NCI-H510A treated with DMSO at 0.1 percent for 48 hours (cell line): ENCODE results near the gene STRN.
A peak's percentile ranks its signal among the peaks of the same experiment; 100 is the strongest.
"Not testable (repeated sequence)": the region's sequence is repeated elsewhere in the genome, so short reads cannot be mapped to it uniquely, and the experiment has no call there.

Experiments
- DNase-seq: peaks from one replicate; lab custom pipeline; 2025; lab: John Stamatoyannopoulos, UW

Gene STRN, protein sequence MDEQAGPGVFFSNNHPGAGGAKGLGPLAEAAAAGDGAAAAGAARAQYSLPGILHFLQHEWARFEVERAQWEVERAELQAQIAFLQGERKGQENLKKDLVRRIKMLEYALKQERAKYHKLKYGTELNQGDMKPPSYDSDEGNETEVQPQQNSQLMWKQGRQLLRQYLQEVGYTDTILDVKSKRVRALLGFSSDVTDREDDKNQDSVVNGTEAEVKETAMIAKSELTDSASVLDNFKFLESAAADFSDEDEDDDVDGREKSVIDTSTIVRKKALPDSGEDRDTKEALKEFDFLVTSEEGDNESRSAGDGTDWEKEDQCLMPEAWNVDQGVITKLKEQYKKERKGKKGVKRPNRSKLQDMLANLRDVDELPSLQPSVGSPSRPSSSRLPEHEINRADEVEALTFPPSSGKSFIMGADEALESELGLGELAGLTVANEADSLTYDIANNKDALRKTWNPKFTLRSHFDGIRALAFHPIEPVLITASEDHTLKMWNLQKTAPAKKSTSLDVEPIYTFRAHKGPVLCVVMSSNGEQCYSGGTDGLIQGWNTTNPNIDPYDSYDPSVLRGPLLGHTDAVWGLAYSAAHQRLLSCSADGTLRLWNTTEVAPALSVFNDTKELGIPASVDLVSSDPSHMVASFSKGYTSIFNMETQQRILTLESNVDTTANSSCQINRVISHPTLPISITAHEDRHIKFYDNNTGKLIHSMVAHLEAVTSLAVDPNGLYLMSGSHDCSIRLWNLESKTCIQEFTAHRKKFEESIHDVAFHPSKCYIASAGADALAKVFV

DNA sequence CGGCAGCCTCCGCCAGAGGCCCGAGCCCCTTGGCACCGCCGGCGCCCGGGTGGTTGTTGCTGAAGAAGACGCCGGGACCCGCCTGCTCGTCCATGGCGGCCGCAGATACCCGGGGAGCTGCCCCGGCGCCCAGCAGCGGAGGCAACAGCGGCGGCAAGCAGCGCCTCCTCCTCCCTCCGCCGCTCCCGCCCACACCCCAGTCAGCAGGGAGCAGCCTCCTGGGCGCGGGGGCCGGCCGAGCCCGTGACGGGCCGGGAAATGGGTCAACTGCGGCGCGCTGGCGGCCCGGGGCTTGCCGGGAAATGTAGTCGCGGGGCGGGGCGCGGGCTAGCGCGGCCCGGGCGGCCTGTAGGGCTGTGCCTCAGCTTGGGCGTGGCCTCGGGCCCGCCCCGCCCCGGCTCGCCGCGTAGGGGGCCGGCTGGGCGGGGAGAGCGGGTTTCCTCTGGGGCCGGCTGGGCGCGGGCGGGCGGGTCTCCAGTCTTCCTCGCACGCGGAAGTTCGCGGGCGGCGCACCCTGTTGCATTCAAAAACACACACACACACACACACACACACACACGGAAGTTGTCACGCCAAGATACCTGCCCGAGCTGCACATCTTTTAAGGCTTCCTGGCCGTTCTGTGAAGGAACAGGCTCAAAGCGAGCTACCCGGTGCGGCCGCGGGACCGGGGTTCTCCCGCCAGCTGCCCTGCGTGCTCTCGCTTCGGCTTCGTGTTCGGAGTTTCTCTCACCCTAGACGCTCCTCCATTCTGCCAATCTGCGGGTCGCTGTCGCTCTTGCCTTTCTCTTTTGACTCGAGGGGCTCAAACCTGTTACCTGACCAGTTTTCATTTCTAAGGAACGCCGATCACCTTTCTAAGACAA lies at the start of gene STRN:
STRN (minus strand) TSS at position 167 of the 866 bp plus-strand sequence; CDS start at position 94, 73 bp downstream.
- DNase-seq: peak; percentile 89

DNA sequence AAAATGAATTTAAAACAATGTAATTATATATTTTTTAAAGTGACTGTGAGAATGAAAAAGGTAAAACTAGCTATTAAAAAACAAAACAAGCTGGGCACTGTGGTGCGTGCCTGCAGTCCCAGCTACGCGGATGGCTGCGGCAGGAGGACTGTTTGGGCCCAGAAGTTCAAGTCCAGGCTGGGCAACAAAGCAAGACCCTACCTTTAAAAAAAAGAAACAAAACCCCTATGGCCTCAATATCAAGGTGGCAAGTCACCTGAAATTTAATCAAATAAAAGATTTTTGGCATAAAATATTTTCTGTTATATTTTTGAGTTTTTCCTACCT lies 46.9 kb upstream of the STRN start:
- DNase-seq: no peak

DNA sequence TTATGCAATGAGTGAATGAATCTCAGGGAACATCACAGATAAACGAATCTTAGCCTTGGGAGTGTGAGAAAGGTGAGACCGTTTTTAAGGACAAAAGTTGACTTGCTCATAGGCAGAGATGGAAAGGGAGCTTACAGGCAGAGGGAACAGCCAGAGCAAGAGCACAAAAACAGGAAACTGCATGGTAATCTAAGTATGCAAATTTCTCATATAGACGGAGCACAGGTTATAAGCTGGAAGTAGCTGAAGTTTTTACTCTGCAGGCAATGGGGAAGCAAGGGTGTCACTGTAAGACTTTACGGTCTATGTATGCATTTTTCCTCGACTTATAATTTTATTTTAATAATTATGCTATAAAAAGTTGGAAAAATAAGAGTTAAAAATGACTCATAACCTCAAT lies 44.8 kb upstream of the STRN start:
- DNase-seq: no peak

DNA sequence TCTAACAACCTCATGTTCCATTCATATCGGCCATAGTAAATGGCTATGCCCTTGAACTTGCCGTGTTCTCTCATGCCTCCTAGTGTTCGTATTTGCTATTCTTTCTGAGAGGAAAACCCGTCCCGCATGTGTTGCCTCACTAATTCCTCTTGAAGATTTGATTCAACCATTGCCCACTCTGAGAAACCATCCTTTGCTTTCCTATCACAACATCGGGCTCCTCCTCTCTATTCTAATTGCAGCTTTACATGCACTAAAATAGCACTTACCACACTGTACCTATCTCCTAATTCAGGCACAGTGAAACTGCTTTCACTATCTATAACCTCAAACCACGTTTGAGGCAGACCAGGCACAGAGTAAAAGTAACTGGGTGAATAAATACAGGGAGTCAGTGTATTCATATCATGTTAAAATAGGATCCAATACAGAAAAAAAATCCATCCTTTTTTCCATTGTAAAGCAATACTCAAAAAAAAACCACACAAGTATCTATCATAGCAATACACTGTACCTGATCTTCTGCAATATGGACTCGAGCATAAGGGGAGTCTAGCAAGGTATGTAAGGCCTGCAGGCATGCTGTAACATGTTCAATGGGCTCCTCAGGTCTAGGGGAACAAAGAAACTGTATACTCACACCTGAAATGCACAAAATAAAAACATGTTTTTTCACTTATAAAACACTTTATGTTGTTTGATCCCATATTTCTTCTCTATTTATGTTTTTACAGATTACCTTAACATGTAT lies 39.0 kb upstream of the STRN start:
- DNase-seq: peak; percentile 10

DNA sequence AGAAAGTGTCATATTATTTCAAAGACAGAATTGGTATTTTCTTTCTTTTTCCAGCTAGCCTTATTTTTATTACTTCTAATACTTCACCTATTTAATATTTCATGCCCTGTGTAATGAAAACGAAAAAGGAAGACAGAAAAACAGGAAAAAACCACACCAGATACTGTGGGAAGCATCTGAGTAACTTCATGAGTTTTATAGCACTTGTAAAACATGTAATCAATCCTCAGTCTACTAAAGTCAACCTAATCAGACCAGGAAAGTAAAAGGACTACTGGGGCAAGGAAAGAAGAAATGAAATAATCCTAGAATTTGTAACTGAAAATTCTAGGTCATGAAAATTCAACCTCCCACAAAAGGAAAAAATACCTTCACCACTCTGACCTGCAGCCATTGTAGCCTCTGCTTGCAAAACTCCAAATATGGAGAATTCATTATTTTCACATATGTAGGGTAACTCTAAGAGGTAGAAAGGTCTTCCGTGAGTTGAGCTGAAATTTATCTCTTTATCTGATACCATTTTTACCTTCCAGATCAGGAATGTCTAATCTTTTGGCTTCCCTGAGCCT lies 34.7 kb upstream of the STRN start:
- DNase-seq: no peak

DNA sequence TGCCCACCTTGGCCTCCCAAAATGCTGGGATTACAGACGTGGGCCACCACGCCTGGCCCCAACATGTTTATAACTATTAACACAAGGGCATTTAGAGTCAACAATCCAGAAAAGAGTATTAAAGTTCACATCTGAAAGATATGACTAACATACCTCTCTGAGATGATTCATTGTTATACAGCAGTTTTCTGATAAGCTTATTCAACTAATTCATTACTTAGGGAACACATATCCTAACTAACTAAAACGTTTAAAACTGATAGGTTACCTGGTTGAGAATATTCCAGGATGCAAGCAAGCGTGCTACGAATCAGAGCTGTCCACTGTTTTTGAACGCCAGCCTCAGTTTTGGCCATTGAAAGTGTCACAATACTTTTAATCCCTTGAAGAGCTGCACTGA lies 34.0 kb upstream of the STRN start:
- no peak for DNase-seq

DNA sequence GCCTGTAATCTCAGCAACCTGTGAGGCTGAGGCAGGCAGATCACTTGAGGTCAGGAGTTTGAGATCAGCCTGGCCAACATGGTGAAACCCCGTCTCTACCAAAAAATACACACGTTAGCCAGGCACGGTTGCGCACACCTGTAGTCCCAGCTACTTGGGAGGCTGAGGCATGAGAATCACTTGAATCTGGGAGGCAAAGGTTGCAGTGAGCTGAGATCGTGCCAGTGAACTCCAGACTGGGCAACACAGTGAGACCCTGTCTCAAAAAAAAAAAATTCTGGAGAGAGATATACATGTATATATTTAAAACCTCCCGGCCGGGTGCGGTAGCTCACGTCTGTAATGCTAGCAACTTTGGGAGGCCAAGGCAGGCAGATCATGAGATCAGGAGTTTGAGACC lies 33.1 kb upstream of the STRN start:
- DNase-seq: not testable (repeated sequence)

DNA sequence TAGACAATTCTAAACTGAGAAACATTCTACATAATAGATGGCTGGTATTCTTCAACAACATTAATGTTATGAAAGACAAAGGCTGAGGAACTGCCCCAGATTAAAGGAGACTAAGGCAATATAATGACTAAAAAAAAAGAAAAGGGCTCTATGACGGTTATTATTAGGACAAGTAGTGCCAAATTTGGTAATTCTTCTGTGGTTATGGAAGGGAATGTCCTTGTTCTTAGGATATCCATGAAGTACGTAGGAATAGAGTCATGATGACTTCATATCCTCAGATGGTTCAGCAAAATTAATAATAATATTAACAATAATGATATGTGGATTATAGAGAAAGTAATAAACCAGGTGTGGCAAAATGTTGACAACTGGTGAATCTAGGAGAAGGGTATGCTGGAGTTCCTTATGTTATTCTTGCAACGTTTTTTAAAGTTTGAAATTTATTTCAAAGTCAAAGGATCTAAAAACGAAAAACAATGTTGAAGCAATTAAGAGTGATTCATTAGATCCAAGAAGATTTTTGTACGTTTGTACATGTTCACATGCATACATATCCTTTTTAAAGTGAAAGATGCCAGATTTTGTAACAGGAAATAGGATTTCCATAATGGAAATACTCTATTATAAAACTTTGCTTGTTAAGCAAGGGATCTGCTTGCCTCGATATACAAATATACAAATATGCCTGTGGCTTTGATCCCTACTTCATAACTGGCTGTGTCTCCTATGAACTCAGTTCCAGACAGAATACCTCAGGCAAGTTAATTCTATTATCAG lies 27.7 kb upstream of the STRN start:
- no peak for DNase-seq

DNA sequence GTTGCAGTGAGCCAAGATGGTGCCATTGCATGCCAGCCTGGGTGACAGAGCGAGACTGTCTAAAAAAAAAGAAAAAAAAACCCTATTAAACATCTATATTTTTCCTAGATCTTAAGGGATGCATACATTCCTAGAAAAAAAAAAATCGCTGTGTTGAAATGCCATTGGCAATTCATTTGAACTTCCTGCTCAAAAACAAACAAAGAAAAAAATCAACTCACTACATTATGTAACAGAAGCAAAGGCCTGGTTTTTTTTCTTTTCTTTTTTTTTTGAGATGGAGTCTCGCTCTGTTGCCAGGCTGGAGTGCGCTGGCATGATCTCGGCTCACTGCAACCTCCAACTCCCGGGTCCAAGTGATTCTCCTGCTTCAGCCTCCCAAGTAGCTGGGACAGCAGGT lies 21.7 kb upstream of the STRN start:
- DNase-seq: no peak

DNA sequence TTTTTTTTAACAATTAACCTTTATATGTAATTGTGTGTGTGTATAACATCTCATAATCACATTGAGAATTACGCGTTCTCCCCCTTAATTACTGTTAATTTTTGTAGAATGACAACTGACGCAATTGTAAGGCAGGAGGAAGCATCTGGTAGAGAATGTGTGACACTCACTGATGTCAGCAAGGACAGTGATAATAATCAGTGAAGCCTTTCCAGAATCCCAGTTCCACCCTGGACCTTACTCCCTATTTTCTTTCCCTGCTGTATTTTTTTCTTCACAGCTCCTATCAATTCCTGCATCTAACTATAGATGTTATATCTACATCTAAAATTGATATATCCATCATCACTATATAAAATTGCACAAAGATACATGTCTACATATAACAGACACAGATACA lies 16.1 kb upstream of the STRN start:
- DNase-seq: no peak

DNA sequence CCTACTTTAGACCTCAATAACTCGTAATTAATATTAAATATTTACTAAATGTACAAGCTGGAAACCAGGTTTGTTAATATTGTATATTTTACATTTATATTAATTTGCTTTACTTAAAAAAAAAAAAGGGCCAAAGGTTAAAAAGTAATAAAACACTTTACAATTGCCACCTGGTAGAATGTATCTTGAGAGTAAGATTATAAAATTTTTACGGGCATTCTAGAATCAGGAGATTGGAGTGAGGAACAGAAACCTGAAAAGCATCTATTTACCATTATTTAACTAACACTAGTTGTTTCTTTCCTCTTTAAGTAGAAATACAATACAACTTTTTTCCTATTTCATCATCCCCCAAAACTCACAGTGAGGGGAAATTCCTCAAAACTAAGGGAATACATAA lies 15.6 kb upstream of the STRN start:
- no peak for DNase-seq

DNA sequence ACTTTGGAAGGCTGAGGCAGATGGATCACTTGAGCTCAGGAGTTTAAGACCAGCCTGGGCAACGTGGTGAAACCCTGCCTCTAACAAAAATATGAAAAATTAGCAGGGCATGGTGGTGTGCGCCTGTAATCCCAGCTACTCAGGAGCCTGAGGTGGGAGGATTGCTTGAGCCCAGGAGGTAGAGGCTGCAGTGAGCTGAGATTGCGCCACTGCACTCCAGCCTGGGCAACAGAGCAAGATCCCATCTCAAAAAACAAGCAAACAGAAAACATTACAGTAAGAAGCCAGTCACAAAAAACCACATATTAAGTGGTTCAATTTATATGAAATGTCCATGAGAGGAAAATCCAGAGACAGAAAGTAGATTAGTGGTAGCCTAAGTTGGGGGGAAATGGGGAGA lies 12.7 kb upstream of the STRN start:
- DNase-seq: not testable (repeated sequence)

DNA sequence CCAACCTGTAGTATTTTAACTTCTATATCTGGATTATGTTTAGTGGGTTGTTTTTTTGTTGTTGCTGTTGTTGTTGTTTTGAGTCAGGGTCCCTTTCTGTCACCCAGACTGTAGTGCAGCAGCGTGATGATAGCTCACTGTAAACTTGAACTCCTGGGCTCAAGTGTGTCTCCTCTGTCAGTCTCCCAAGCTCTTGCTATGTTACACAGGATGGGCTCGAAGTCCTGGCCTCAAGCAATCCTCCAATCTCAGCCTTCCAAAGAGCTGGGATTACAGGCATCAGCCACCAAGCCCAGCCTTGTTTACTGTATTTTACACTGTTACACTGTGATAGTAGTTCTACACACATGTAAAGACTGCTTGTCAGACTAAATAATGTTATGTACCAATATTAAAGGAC lies 9.7 kb upstream of the STRN start:
- no peak for DNase-seq

DNA sequence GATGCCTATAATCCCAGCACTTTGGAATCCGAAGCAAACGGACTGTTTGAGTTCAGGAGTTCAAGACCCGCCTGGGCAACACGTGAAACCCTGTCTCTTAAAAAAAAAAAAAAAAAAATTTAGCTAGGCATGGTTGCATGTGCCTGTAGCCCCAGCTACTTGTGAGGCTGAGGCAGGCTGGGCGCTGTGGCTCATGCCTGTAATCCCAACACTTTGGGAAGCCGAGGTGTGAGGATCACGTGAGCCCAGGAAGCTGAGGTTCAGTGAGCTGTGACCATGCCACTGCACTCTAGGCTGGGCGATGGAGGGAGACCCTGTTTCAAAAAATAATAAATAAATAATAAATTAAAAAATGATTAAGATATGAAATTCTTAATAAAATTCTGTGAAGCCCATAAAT lies 9.0 kb upstream of the STRN start:
- DNase-seq: no peak

DNA sequence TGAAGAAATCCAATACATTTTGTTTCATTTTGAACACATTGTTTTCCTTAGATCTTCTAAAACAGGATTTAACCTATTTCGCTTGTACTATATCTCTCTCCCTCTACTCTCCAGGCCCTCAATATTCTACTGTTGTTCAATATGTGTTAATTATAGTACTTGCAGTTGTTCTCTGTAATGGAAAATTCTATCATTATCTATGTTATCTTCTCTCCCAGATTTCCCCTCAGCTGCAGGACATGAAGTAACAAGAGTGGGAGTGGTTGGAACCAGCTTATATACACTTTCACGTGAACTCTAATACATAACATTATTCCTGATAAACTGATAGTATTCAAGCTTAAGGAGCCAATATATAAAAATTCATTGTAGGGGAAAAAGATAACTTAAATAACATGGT lies 7.0 kb upstream of the STRN start:
- no peak for DNase-seq

DNA sequence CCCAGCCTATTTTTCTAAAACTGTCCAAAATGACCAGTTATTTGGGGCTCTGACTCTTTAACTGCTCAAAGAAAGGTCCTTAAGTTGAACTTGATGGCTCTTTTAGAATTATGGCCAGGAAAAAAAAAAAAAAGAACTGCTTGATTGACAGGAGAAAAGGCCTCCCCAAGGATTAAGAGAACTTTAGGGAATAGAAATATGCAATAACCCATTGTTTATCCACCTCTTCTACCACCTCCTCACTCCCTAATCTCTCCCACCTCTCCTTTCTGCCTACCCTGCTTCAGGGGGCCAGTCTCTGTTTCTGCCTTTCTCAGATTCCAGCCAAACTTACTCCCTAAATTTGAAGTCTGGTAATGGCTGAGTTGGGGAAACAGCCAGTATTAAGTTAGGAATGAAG lies 5.7 kb upstream of the STRN start:
- DNase-seq: no peak

DNA sequence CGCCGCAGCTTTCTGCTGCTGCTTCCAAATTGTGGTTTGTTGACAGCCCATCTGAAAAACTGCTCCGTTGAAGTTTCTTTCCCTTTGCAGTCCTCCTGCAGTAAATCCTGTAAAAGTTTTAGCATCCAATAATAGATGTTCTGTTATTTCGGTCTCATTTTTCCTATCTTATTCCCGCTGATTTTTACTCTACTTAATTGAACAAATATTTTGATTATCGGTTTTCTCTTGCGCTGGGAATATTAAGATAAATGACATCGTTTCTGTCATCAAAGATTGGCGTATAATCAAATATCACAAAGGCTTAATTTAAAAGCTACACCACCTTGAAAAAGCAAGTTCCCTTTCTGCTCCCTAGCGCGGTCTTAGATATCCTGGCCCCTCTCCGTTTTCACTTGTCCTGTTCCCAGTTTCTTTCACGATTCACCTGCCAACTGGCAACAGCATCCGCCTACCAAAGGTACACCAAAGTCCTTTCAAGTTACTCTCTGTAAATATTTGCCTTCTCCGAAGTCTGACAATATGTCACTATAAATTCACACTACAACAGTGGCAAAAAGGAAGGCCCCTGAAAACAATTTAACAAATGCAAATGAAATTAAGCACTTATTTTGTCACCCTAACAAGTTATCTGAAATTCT lies 1.0 kb upstream of the STRN start:
- peak; percentile 90 for DNase-seq

DNA sequence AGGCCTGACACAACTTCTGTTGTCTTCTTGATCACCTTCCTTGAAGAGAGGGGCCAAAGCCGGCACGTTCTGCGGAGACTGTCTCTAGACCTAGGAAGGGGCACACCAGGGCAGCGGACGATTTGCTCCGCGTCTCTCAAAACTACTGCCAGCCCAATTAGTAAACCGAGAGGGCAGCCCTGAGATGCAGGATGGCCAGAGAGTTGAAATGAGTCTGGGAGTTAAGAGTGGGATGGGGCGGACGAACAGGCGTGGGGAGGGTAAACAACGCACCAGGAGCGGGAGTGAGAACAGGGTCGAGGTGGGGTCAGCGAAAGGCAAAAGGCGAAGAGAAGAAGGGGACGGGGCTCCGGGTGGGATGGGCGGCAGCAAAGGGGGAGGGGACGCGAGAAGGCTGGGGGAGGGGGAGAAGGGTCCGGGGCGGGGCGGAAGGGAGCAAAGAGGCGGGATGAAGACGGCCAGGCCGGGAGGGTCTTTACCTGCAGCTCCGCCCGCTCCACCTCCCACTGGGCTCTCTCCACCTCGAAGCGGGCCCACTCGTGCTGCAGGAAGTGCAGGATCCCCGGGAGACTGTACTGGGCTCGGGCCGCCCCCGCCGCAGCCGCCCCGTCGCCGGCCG lies 476 bp downstream of the STRN start:
- DNase-seq: peak; percentile 53

DNA sequence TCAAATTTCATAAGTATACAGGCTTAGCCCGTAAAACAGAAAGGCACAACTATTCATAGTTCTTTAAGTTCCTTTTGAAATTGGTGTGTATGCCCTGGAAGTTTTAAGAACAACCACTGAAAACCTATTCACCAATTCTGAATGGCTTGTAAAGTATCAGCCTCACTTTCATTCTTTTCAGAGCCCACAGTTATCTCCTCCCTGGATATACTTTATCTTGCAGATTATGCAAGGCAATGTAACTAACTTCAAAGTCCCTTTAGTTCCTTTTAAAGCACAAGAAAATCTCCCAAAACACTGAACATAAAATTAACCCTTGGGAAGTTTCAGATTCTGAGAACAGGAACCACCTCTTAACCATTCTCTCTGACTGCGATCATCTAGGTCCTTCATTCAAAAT lies 1.1 kb downstream of the STRN start:
- DNase-seq: no peak
